K562 (cell line): Measurements from ENCODE around the gene STIL. TPM values are rescaled to one million over a fixed set of nuclear protein-coding genes. Genes with fewer than 3 reads are reported as not detected.
A peak's percentile ranks its signal among the peaks of the same experiment; 100 is the strongest.

Experiments used
- ATAC-seq: fragments of 200-7000 bp; cut with Tn5 transposase; 3 replicates; pipeline ENCODE4 v1.9.1; 2020; ENCODE audit warnings: moderate library complexity
- BruUV-seq: library from RNA; stranded (reverse); fragments of 400-500 nt; replicated peaks from 2 replicates; lab custom pipeline; 2021; lab: Mats Ljungman, UMichigan
- CTCF ChIA-PET: fragments of 300-600 bp; formaldehyde crosslinking; extraction: SDS; loops from one replicate; lab custom pipeline; 2021; ENCODE audit warnings: low intra/inter-chr PET ratio; lab: Yijun Ruan, JAX
- POLR2A ChIA-PET: fragments of 300-600, 350-650 bp; sonication (Branson Sonifier 250); formaldehyde crosslinking; extraction: SDS; loops from one replicate; lab custom pipeline; 2021; ENCODE audit warnings: antibody characterized with exemption, inconsistent platforms; lab: Yijun Ruan, JAX
- DNase-seq, 4 experiments: peaks; one replicate each; pipeline versions ENCODE4 v3.0.0 to v3.0.0-alpha.2; 2011 to 2018; ENCODE audit warnings: low spot score in 3 of 4, mixed read lengths in 3 of 4; ENCODE audit errors: extremely low read depth in 1 of 4
- FAIRE-seq: peaks from 2 replicates; lab custom pipeline; 2011; peaks lifted over from hg19 to GRCh38; lab: Jason Lieb, UNC
- H2AFZ ChIP-seq: 2 replicates; pipeline ENCODE4 v1.6.0; 2011; ENCODE audit warnings: low read depth, low read length, control low read depth, inconsistent platforms
- H3K27ac ChIP-seq: fragments of 200-600 bp; 3 replicates; pipeline ENCODE4 v1.8.0; 2011; ENCODE audit warnings: low read depth, mild to moderate bottlenecking, control low read depth, inconsistent platforms, low read length, moderate library complexity, mixed read lengths; ENCODE audit errors: extremely low read depth
- H3K27me3 ChIP-seq, 2 experiments: fragments of 300-600 bp in 1 of 2; 2 replicates in 1 of 2; 3 replicates in 1 of 2; pipeline versions ENCODE4 v1.6.0 to v1.8.0; 2011; ENCODE audit warnings: inconsistent platforms in 2 of 2, low read length in 2 of 2, mild to moderate bottlenecking in 1 of 2, mixed read lengths in 1 of 2, moderate library complexity in 1 of 2; ENCODE audit not compliant: control insufficient read depth in 2 of 2, insufficient read depth in 2 of 2
- H3K36me3 ChIP-seq: fragments of 300-600 bp; 3 replicates; pipeline ENCODE4 v1.8.0; 2011; ENCODE audit warnings: mild to moderate bottlenecking, low read length, inconsistent platforms; ENCODE audit not compliant: control insufficient read depth, insufficient read depth
- H3K4me1 ChIP-seq, 2 experiments: fragments of 200-600 bp in 1 of 2; replicated peaks in 1 of 2; 2 replicates in 1 of 2; 3 replicates in 1 of 2; pipeline versions ENCODE4 v1.5.1 to v1.8.0; 2011; ENCODE audit warnings: inconsistent platforms in 2 of 2, low read length in 2 of 2, mild to moderate bottlenecking in 1 of 2, mixed read lengths in 1 of 2, moderate library complexity in 1 of 2; ENCODE audit not compliant: control insufficient read depth in 2 of 2, insufficient read depth in 2 of 2
- H3K4me2 ChIP-seq: 2 replicates; pipeline ENCODE4 v1.6.1; 2011; ENCODE audit warnings: low read length, control low read depth, inconsistent platforms, mixed read lengths; ENCODE audit not compliant: insufficient read depth
- H3K4me3 ChIP-seq: fragments of 200-600 bp; sonication (generic), shearing (Covaris generic); 2 replicates; pipeline ENCODE4 v1.5.1; 2016; ENCODE audit warnings: control low read depth, inconsistent platforms
- H3K79me2 ChIP-seq: fragments of 200-600 bp; 3 replicates; pipeline ENCODE4 v1.8.0; 2011; ENCODE audit warnings: low read length, inconsistent platforms; ENCODE audit not compliant: control insufficient read depth, insufficient read depth
- H3K9ac ChIP-seq, 2 experiments: 2 replicates each; pipeline versions ENCODE4 v1.6.0 to v1.6.1; 2011; ENCODE audit warnings: low read depth in 2 of 2, low read length in 2 of 2, control low read depth in 1 of 2, inconsistent platforms in 1 of 2, mild to moderate bottlenecking in 1 of 2, mixed read lengths in 1 of 2; ENCODE audit not compliant: insufficient read depth in 1 of 2
- H3K9me1 ChIP-seq: one replicate; pipeline ENCODE4 v1.6.0; 2011; ENCODE audit warnings: inconsistent platforms, mild to moderate bottlenecking, low read length, moderate library complexity; ENCODE audit not compliant: control insufficient read depth, insufficient read depth
- H3K9me3 ChIP-seq: replicated peaks from 2 replicates; pipeline ENCODE4 v1.5.1; 2011; ENCODE audit warnings: low read depth, low read length, inconsistent platforms; ENCODE audit not compliant: control insufficient read depth, insufficient read depth
- H4K20me1 ChIP-seq: replicated peaks from 2 replicates; pipeline ENCODE4 v1.6.1; 2011; ENCODE audit warnings: low read length, inconsistent platforms, mixed read lengths; ENCODE audit not compliant: control insufficient read depth, insufficient read depth
- BRF1 ChIP-seq: IDR thresholded peaks from 3 replicates; pipeline ENCODE4 v1.6.1; 2011; ENCODE audit warnings: borderline replicate concordance, mild to moderate bottlenecking; ENCODE audit not compliant: insufficient read length; ENCODE audit errors: extremely low read depth
- CBFA2T3 ChIP-seq: fragments of 450-650 bp; IDR thresholded peaks from 2 replicates; pipeline ENCODE4 v1.6.1; 2017
- CHD4 ChIP-seq: fragments of 200-600 bp; sonication (generic); IDR thresholded peaks from 3 replicates; pipeline ENCODE4 v1.6.1; 2012; ENCODE audit warnings: low read depth, mild to moderate bottlenecking, mixed read lengths, low read length, inconsistent platforms; ENCODE audit not compliant: insufficient read depth, insufficient replicate concordance, poor library complexity, severe bottlenecking
- GATAD2B ChIP-seq: fragments of 450-650 bp; IDR thresholded peaks from 2 replicates; pipeline ENCODE4 v1.6.1; 2017; ENCODE audit warnings: mild to moderate bottlenecking, borderline replicate concordance
- GTF2F1 ChIP-seq: IDR thresholded peaks from 2 replicates; pipeline ENCODE4 v1.6.1; 2011; ENCODE audit warnings: low read depth, low read length, improper control_type of control experiment
- KLF13 ChIP-seq: fragments of 450-650 bp; IDR thresholded peaks from 2 replicates; pipeline ENCODE4 v1.6.1; 2016; ENCODE audit warnings: missing genetic modification characterization, low read depth, mild to moderate bottlenecking, missing compliant biosample characterization, moderate library complexity, borderline replicate concordance
- MBD2 ChIP-seq: sonication (generic); IDR thresholded peaks from 2 replicates; pipeline ENCODE4 v1.6.1; 2016; ENCODE audit warnings: low read depth, borderline replicate concordance
- PCBP2 ChIP-seq: fragments of 200-400 bp; formaldehyde crosslinking; IDR thresholded peaks from 2 replicates; pipeline ENCODE4 v1.6.1; 2018; ENCODE audit warnings: low read length, low read depth, mild to moderate bottlenecking, moderate library complexity; ENCODE audit not compliant: poor library complexity, severe bottlenecking
- POLR2G ChIP-seq: fragments of 200-400 bp; formaldehyde crosslinking; IDR thresholded peaks from 2 replicates; pipeline ENCODE4 v1.6.1; 2017; ENCODE audit warnings: low read depth, mild to moderate bottlenecking, antibody characterized with exemption, low read length, moderate library complexity
- SOX6 ChIP-seq: fragments of 450-650 bp; IDR thresholded peaks from 2 replicates; pipeline ENCODE4 v1.6.1; 2014; ENCODE audit warnings: mild to moderate bottlenecking
- ZNF23 ChIP-seq: fragments of 250-450 bp; sonication (Bioruptor Pico); IDR thresholded peaks from 2 replicates; pipeline ENCODE4 v1.4.0; 2020; ENCODE audit warnings: mild to moderate bottlenecking
- ZNF24 ChIP-seq: fragments of 450-650 bp; IDR thresholded peaks from 2 replicates; pipeline ENCODE4 v1.6.1; 2016
- ZNF444 ChIP-seq: fragments of 250-450 bp; sonication (Bioruptor Pico); IDR thresholded peaks from 2 replicates; pipeline ENCODE4 v1.4.0; 2020; ENCODE audit warnings: mild to moderate bottlenecking, moderate library complexity
- ZNF740 ChIP-seq, 3 experiments: fragments of 200-800 bp in 1 of 3; sonication (Bioruptor generic) in 1 of 3; sonication (generic) in 1 of 3; formaldehyde crosslinking in 1 of 3; IDR thresholded peaks; 2 replicates each; pipeline versions ENCODE4 v1.6.1 to v1.8.0; 2016 to 2022; ENCODE audit warnings: mild to moderate bottlenecking in 2 of 3, missing compliant biosample characterization in 2 of 3, missing genetic modification characterization in 2 of 3, missing genetic modification reagents in 1 of 3
- WGBS: fragments of 100-300 bp; shearing (Covaris generic); methylation state at CpG from one replicate; pipeline ENCODE4 v1.1.6; 2016; ENCODE audit warnings: low coverage, mixed read lengths; ENCODE audit not compliant: insufficient coverage; ENCODE audit errors: missing lambda C conversion rate; 5-methylcytosine and 5-hydroxymethylcytosine counted together
- in situ Hi-C: fragments of 300-500 bp; cut with MboI; formaldehyde crosslinking; loops from 4 replicates; pipeline ENCODE4 v1.15.0; 2018; ENCODE audit warnings: inconsistent platforms, mixed read lengths
- intact Hi-C: fragments of 100-400 bp; cut with micrococcal nuclease; formaldehyde crosslinking; loops from 2 replicates; pipeline ENCODE4 v1.14.2; 2022
- polyA plus RNA-seq, 8 experiments: library from polyadenylated mRNA; depleted of rRNA in 4 of 8; stranded (reverse) in 5 of 8; unstranded in 3 of 8; fragments of >200 nt; fragmentation: Nextera tagmentation in 2 of 8; fragmentation: Illumina TruSeq in 1 of 8; extraction: Ambion mirVana in 2 of 8; extraction: Trizol in 1 of 8; gene quantifications; 2 replicates each; pipeline versions ENCODE4 v1.2.1 to v1.2.3, GENCODE V29; 2011 to 2014; ENCODE audit warnings: inconsistent platforms in 1 of 8, missing spikeins in 1 of 8
- total RNA-seq, 7 experiments: library from RNA; depleted of rRNA in 6 of 7; stranded (reverse); fragments of >200 nt in 6 of 7; fragmentation: Illumina TruSeq in 2 of 7; extraction: Trizol in 2 of 7; gene quantifications; 2 replicates each; pipeline versions ENCODE4 v1.2.1 to v1.2.3, GENCODE V29; 2011 to 2021; ENCODE audit warnings: low replicate concordance in 1 of 7
- TF ChIP-seq, protein P1 (sequence below), 2 experiments: IDR thresholded peaks; 2 replicates each; pipeline ENCODE4 v1.6.1; 2011; ENCODE audit warnings: borderline replicate concordance in 1 of 2, control low read depth in 1 of 2, low read depth in 1 of 2, low read length in 1 of 2, mild to moderate bottlenecking in 1 of 2, mixed read lengths in 1 of 2, moderate library complexity in 1 of 2; ENCODE audit not compliant: insufficient read depth in 1 of 2, insufficient read length in 1 of 2, poor library complexity in 1 of 2, severe bottlenecking in 1 of 2; ENCODE audit errors: extremely low read depth in 1 of 2
- TF ChIP-seq, protein P2 (sequence below): conservative IDR thresholded peaks from 2 replicates; pipeline ENCODE4 v1.6.1; 2011; ENCODE audit warnings: low read depth, mild to moderate bottlenecking, low read length; ENCODE audit not compliant: control insufficient read depth
- TF ChIP-seq, protein P3 (sequence below): sonication (generic); formaldehyde crosslinking; IDR thresholded peaks from 2 replicates; pipeline ENCODE4 v1.8.0; 2022; ENCODE audit warnings: mild to moderate bottlenecking, low read depth, missing genetic modification reagents

STIL gene
- total and polyA plus RNA-seq, 9 of the 15 experiments (the other 6 are each of a cell fraction or from before 2014, with no cell fraction given), result 10.5 to 77.4 (median 39.6) TPM

- Histone ChIP-seq H2AFZ (0 out of 2 replicates have a peak overlapping the region, but pooled peaks have one; percentile 8), H3K27me3 (no peaks in the 10 kb centered on the region), H3K9me1 (peaks cover 5% of the 10 kb centered on the region), H3K4me2 (peak overlapping the region; percentile 56; the same call in 1 of the 2 replicates), H3K4me1 (peaks cover 49 to 57% of the 10 kb centered on the region in 2 experiments), H3K79me2 (peaks cover 4% of the 10 kb centered on the region; the same call in 1 of the 3 replicates), H3K9me3 (no peaks in the 10 kb centered on the region), H3K4me3 (no peak overlapping the region), H3K9ac (peak overlapping the region; percentile 9 to 66; a peak in 2 of 4 replicates), H3K27ac (peak overlapping the region; percentile 55), H4K20me1 (0 out of 2 replicates have a peak, but pooled peaks cover 9% of the 10 kb centered on the region), H3K36me3 (peaks cover 41% of the 10 kb centered on the region)
- BruUV-seq, result no TSS peak
- 16% methylated on average over 9 of the region's 9 CpGs for WGBS
- FAIRE-seq (peak; percentile 46), DNase-seq (peak; percentile 58 to 82 (median 66)), ATAC-seq (peak; percentile 59)
- intact Hi-C loops, result no loop called here
- in situ Hi-C loops, result no loop called here
- ChIA-PET POLR2A (interaction anchor here (0.5 to 7.7 kb wide), 15 partner anchors 9 to 406 kb away, joined by 3 to 80 read pairs (median 4); no protein-coding TSS in a partner anchor), CTCF (no interaction called here)
- no peak for TF ChIP-seq ZNF740 (CRISPR knock-in tag; IDR thresholded peaks at IDR 0.05)
- no peak for TF ChIP-seq ZNF740 (tag; IDR thresholded peaks at IDR 0.05)
- TF ChIP-seq, protein P1, sequence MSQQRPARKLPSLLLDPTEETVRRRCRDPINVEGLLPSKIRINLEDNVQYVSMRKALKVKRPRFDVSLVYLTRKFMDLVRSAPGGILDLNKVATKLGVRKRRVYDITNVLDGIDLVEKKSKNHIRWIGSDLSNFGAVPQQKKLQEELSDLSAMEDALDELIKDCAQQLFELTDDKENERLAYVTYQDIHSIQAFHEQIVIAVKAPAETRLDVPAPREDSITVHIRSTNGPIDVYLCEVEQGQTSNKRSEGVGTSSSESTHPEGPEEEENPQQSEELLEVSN (IDR thresholded peaks at IDR 0.05; ENCODE audit: borderline replicate concordance in 1 of 2, extremely low read depth in 1 of 2, insufficient read depth in 1 of 2, insufficient read length in 1 of 2, low read depth in 1 of 2, low read length in 1 of 2, poor library complexity in 1 of 2, severe bottlenecking in 1 of 2), result no peak
- 0 out of 2 replicates have a peak, but pooled peaks have one; percentile 49 for TF ChIP-seq POLR2G
- TF ChIP-seq ZNF23 (CRISPR knock-in tag), result no peak
- TF ChIP-seq SOX6, result peak; percentile 76
- peak; percentile 50 for TF ChIP-seq CBFA2T3
- no peak for TF ChIP-seq KLF13 (tag)
- TF ChIP-seq ZNF24, result no peak
- no peak for TF ChIP-seq PCBP2
- peak; percentile 55; the same call in 1 of the 2 replicates for TF ChIP-seq MBD2
- TF ChIP-seq, protein P2, sequence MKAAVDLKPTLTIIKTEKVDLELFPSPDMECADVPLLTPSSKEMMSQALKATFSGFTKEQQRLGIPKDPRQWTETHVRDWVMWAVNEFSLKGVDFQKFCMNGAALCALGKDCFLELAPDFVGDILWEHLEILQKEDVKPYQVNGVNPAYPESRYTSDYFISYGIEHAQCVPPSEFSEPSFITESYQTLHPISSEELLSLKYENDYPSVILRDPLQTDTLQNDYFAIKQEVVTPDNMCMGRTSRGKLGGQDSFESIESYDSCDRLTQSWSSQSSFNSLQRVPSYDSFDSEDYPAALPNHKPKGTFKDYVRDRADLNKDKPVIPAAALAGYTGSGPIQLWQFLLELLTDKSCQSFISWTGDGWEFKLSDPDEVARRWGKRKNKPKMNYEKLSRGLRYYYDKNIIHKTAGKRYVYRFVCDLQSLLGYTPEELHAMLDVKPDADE, result peak; percentile 59; the same call in 1 of the 2 replicates
- TF ChIP-seq ZNF444 (CRISPR knock-in tag), result no peak
- TF ChIP-seq CHD4, result no peak
- no peak for TF ChIP-seq BRF1
- no peak for TF ChIP-seq GATAD2B
- TF ChIP-seq, protein P3, sequence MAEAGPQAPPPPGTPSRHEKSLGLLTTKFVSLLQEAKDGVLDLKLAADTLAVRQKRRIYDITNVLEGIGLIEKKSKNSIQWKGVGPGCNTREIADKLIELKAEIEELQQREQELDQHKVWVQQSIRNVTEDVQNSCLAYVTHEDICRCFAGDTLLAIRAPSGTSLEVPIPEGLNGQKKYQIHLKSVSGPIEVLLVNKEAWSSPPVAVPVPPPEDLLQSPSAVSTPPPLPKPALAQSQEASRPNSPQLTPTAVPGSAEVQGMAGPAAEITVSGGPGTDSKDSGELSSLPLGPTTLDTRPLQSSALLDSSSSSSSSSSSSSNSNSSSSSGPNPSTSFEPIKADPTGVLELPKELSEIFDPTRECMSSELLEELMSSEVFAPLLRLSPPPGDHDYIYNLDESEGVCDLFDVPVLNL, result no peak
- TF ChIP-seq GTF2F1, result no peak
Observed at GRCh38 chr1:47211796-47212269, 102.1 kb downstream of the STIL start.
